Activated T-cell treated with anti-CD3 and anti-CD28 coated beads, Interleukin-2, amount 50 U/mL, for 1 hour (primary cell): ENCODE results near the gene CYTH1.
A peak's percentile ranks its signal among the peaks of the same experiment; 100 is the strongest.

ENCODE experiments used
- DNase-seq: peaks from one replicate; pipeline ENCODE4 v3.0.0-alpha.2; 2020

Gene CYTH1

GRCh38 chr17:78665952-78666920, 115.8 kb downstream of the CYTH1 start:
- DNase-seq, result no peak

GRCh38 chr17:78665387-78665951, 116.6 kb downstream of the CYTH1 start:
- no peak for DNase-seq

- no peak for DNase-seq
Observed at GRCh38 chr17:78664476-78665386, 117.3 kb downstream of the CYTH1 start.

GRCh38 chr17:78661093-78661770, 120.8 kb downstream of the CYTH1 start:
- DNase-seq, result no peak

DNA sequence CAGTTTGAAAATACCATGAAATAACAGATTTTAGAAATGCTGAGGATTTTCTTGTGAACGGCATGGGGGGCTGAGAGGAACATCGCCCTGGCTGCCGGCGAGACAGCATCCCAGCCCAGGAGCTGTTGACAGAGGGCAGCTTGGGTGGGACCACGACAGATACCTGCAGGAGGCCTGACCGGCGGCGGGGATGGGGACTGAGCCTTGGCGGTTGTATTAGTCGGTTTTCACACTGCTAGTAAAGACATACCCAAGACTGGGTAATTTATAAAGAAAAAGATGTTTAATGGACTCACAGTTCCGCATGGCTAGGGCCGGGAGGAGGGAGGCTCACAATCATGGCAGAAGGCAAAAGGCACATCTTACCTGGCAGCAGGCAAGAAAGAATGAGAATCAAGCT, 122.5 kb downstream of the CYTH1 start:
- no peak for DNase-seq

- no peak for DNase-seq
Observed at GRCh38 chr17:78658281-78658785, 123.7 kb downstream of the CYTH1 start.

DNA sequence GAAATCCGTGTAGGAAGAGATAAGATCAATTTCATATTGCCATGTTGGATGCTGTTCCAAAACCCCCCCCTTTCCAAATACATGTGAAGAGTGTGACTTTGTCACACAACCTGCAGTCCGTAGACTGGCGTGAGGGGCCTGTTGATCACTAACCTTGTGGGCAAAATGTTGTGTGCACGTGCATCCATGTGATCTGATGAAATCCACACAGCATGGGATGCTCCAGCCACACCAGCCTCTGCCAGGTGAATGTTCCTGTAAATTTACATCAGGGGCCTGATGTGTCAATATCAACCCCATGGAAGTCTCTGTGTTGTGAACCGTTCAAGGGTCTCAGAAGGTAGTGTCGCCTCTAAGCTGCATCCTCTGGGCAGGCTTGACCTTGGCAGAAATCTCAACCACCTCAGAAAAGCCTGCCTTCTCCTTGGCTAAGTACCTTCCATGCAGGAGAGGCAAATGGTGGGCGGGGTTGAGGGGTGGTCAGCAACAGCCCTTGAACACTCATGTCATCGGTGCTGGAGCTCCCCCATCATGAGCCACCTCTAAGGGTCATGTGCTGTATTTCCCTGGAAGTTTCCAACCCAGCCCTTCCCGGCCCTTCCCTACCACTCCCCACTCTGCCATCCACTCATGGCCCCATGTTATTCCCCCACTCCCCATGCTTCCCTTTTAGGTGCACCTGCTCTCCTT, 126.7 kb downstream of the CYTH1 start:
- DNase-seq, result no peak

GRCh38 chr17:78654325-78654724, 127.7 kb downstream of the CYTH1 start:
- no peak for DNase-seq

DNA sequence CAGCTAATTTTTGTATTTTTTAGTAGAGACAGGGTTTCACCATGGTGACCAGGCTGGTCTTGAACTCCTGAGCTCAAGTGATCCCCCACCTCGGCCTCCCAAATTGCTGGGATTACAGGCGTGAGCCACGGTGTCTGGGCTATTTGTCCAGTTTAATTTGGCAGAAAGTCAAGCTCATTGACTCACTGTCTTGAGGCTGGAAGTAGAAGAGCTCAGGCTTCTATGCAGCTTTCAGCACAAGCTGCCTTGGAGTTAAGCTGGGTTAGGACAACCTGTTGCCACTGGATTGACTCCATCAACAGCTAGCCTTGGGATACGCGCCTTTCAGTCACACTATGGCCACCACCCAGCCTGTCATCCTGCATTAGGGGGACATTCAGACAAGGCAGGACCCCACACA, 128.7 kb downstream of the CYTH1 start:
- DNase-seq, result no peak

DNA sequence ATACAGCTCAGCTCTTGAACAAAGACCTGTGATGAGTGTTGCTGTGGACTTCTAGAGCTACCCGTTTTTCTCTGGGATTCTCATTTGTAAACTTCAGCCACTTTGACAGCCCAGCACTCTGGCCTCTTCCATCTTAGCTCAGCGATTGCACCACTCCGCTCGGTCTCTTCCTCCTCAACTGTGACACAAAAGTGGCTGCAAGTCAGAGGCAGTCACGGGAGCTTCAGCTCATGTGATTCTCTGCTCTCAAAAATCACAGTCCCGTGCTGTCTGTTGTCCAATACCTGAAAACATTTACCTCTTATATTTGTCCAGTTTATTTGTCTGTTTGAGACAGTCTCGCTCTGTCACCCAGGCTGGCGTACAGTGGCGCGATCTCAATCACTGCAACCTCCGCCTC, 129.2 kb downstream of the CYTH1 start:
- no peak for DNase-seq

DNA sequence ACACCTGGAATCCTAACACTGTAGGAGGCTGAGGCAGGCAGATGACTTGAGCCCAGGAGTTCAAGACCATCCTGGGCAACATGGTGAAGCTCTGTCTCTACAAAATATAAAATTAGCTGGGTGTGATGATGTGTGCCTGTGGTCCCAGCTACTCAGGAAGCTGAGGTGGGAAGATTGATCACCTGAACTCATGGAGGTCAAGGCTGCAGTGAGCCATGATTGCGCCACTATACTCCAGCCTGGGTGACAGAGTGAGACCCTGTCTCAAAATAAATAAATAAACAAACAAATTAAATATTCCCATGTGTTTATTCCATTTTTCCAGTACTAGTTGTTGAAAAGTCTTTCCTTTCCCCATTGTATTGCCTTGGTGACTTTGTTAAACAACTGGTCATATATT, 130.0 kb downstream of the CYTH1 start:
- DNase-seq, result no peak

- no peak for DNase-seq
Observed at GRCh38 chr17:78651554-78651953, 130.5 kb downstream of the CYTH1 start.

DNA sequence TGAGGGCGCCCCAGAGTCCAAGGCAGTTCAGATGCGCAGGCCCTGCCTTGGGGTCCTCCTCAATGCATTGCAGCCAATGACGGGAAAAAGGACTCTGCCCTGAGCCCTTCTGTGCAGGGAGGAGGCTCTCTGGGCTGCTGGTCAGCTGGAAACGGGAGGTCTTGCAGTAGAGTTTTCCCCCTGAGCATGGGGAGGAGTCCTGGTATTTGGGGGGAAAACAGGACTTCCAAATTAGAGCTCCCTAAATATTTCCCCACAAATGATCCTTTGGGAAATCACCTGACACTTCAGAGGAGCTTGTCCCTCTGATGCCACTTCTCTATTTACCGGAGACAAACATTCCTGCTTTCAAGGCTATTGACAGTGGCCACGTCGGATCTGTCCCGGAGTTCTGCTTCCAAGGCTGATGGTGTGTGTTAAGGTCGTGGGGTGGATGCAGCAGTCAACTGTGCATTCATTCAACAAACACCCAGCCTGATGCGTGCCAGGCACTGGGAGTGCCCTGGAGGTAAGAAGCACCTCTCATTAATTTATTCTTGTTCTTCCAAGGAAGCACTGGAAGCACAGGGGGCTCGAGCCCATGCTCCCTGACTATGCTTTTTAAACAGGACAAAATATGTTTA, 131.9 kb downstream of the CYTH1 start:
- DNase-seq, result no peak

DNA sequence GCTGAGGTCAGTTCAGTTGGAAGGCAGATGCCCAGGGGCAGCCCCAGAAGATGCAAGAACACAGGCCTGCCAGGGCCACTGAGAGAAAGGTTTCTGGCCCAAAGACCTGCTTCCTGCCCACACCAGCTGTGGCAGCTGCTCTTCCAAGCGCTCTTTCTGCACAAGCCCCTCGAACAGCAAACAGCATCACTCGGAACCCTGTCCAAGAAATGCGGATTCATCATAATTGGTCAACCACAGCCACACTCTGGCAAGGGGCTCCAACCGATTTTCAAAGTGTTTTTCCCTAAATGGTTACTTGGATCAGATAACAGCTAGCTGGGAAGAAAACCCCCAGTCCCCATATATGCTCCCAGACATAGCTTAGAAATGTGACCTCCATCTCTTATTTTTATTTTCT, 133.8 kb downstream of the CYTH1 start:
- no peak for DNase-seq

- no peak for DNase-seq
Observed at GRCh38 chr17:78647032-78647431, 135.0 kb downstream of the CYTH1 start.

- peak; percentile 59 for DNase-seq
Observed at GRCh38 chr17:78645421-78646295, 136.4 kb downstream of the CYTH1 start.

DNA sequence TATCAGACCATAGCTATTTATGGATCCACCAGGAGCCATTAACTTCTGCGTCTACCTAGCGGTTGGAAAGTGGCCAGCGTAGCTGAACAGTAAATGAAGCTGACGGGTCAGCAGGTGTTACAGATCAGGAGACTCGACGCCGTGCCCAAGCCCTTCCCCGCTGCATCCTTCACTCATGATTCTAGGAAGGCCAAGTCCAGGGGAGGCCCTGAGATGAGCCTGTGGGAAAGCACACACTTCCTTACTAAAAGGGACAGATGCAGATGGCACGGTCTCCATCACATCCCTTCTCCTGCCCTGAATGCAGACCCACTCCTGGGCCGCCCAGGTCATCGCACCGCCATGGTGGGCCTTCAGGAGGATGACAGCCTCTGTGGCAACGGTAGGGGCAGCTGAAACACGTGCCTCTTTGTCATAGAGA, 137.1 kb downstream of the CYTH1 start:
- DNase-seq, result no peak

- DNase-seq, result no peak
Observed at GRCh38 chr17:78644224-78644623, 137.8 kb downstream of the CYTH1 start.

DNA sequence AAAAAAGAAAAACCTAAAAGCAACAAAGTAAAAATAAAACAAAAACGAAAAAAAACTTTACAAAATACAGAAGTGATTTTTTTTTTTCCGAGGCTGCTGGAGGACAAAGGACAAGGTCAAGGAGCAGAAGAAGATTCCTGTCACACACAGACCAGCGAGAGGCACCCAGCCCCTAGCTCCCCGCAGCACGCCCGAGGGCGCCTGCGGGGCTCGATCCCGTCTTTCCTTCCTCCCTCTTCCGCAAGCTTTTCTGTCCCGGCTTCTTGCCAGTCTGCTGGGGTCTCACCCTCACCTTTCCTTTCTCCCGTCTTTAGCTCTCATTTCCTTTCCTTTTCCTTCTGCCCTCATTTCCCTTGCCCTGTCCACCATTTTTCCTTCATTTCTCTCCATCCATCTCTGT, 138.7 kb downstream of the CYTH1 start:
- DNase-seq, result no peak

- no peak for DNase-seq
Observed at GRCh38 chr17:78642707-78643106, 139.4 kb downstream of the CYTH1 start.
